ENCODE measurements around the gene CPNE4.

Gene CPNE4

DNA sequence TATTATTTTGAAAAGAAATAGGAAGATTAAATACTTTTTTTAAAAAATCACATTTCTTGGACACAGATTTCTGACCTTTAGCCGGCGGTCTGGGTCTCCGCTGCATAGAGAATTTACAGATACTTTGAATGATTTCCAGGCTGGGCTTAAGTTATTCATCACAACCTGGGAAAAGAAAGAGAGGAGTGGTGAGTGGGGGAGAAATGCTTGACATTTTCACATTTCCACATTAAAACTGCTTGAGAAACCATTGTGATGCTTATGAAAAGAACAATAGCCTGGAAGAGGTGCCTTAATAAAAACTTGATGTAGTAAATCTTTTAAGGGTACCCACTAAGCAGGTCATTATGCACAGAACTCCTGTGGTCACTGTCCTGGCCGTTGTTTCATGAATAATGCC is 365.2 kb downstream of the CPNE4 start:
- no peak for DNase-seq

DNA sequence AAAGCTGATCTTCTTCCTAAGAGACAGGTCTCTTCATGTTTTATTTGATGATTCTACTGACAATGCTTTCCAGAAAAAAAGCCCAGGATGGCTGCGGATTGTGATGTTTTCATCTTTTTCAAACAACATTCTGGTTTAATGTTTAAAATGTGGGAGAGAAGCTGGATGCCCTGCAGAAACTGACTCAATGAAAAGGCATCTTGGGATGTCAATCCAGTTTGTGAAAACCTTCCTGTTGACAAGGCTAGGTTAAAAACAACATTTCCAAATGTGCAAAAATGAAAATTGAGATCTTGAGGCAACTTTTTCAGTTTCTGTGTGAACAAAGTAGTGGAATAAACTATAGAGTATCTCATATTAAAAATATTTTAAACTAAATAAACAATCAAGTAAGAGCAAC is 376.0 kb downstream of the CPNE4 start:
- no peak for DNase-seq

DNA sequence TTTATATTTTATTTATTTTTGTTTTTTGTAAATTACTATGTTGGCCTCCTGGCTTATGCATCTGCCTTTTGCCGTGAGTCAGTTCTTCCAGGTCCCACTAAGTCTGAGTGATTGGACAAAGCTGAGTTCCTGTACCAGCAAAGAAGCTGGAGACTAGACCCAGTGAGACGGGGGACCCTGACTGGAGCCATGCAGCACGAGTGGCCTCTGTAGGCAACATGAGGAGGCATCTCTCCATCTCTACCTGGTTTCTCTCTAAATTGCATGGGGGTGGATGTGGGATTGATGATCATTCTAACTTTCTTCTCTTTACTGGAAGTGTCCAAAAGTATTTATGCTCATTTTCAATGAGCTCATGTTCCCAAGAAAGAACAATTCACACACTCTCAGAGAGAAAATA is 376.7 kb downstream of the CPNE4 start:
- no peak for DNase-seq

DNA sequence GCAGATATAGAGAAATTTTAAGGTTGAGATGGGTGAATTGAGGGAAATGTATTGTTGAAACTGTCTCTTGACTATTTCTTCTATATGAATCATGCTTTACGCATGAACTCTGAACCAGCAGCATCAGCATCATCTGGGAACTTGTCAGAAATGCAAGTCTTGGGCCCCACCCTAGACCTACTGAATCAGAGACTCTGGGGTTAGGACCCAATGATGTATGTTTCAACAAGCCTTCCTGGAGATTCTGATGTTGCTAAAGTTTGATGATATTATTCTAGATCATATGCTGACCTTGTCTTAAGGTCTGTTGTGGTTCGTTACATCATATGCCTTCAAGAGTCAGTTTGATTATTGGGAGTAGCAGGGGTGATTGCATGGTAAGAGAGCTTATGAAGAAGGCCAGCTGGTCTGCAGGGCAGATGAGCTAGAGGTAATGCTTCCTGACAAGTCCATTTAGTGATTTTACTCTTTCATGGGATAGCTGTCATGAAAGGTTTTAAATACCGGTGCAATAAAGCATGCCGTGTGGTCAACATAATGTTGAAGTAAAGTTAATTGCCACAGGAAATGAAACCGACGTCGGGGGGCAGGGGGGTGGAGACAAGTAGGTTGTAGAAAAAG is 379.6 kb downstream of the CPNE4 start:
- no peak for DNase-seq

DNA sequence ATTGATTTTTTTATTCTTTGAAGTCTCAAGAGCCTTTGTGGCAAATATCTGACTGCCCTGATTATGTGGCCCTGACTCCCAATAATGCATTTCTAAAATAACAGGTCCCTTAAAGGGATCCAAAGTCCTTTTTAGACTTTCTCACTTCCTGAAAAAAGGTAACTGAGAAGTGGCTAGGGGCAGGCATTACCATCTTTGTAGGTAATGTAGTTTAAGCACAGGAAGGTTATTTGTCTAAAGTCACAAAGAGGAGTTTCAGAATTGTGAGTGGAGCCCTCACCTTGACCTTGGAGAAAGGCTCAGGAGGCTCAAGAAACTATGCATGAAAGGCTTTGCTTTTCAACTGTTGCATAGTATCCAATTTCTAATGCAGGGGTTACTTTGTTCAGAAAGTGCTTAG is 389.2 kb downstream of the CPNE4 start:
- no peak for DNase-seq

DNA sequence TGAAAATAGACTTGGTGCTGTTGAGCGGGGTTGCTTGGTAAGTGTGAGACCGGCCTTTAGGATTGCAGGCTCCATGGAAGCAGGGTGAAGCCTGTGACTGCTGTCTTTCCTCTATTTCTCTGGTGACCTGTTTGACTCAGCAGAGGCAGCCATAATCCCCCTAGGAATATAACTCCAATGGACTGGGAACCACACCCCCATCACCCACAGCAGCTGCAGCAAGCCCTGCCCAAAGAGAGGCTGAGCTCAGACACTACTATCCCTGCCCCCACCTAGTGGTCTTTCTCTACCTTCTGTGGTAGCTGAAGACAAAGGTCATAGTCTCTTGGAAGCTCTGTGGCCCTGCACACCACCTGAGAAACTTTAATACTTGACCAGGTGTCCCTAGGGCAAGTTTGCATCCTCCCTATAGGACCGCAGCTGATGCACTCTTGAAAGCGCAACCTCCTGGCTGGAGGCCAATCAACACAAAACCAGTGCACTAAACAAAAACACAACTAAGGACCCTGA is 398.5 kb downstream of the CPNE4 start:
- DNase-seq: no peak

DNA sequence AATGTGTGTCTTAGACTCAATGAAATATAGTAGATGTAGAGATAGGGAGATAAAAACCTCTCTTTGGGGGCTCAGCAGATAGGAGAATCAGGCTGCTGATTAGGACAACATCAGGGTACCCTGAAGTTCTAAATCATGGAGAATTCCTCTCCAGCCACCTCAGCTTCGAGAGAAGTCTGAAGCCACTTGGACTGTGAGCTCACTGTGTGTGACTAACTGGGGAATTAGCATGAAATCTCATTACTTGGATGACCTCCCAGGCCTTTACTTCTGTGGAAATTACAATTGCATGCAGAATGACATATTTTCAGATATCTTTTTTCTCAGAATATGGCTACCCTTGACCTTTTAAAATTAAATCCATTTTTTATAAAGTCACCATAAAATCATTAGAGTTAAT is 404.0 kb downstream of the CPNE4 start:
- DNase-seq: no peak

DNA sequence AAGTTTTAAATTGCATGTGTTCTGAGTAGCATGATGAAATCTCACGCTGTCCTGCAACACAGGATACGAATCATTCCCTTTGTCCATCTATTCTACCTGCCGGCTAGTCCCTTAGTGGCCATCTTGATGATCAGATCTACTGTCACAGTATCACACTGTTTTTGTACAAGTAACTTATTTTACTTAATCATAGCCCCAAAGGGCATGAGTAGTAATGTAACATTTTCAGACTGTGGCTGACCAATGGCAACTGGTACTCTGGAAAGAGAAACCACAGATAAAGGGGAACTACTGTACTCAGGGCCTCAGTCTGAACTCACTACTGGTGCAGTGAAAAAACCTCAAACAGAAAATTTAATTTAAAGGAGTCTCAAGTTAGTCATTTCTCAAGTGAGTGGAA is 404.7 kb downstream of the CPNE4 start:
- DNase-seq: peak; percentile 64

DNA sequence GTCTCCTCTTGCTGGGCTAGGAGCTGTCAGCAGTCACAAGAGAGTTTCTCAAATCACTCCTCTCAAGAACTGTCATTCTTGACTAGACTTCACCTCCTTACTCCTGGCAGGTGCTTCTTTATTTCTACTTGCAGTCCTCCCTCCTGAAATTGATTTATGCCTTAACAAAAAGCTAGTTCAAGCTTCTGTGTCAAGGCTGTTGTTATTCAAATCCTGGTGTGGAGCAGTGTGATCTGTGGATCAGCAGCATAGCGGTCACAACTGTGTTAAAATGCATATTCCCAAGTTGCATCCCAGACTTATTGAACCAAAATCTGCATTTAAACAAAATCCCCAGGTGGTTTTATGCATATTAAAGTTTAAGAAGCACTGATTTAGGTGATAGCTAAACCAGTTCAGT is 411.4 kb downstream of the CPNE4 start:
- DNase-seq: no peak

DNA sequence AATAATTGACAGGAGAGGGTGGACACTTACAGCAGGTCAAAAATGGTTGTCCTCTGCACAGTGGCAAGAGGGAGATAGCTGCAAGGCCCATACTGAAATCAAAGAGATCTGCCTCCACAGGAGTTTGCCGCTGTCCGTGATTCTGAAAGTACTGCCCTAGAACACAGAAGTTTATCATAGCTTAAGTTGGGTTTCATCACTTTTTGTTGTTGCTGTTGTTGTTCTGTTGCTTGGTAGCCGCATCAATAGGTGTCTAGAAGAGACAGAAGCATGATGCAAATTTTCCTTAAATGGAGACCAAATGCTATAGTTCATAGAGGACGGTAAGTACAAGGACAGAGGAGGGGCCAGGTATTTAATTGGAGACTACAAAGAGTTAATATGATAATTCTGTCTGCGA is 412.1 kb downstream of the CPNE4 start:
- no peak for DNase-seq

DNA sequence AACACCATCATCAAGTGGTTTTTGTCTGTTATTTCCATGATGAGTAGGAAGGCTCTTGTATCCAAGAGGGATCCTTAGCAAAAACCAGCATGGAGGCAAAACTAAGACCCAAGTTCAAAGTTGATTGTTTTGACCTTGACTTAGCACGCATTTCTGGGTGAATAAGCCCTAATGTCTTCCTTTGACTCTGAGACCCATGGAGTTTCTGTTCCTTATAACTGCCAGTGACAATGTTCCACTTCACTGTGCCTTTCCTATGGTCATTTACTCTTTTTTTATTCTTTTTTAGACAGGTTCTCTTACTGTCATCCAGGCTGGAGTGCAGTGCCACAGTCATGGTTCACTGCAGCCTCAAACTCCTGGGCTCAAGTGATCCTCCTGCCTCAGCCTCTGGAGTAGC is 413.8 kb downstream of the CPNE4 start:
- no peak for DNase-seq

DNA sequence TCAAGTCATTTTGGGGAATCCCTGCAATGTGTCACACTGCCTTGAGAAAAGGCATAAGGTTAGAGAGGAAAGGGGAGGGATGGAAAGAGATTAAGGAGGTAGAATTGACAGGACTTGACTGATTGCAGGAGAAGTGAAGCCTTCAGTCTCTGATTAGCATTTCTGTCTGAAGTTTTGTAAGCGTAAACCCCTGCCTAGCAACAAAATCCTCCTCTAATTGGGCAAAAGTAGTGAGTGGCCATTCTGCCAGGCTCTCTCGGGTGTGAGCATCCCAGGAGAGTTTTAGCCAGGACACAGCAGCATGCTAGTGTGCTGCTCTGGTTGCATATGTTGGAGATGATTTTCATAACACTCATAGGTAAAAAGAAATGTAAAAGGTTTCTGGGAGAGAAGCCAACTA is 415.0 kb downstream of the CPNE4 start:
- no peak for DNase-seq

DNA sequence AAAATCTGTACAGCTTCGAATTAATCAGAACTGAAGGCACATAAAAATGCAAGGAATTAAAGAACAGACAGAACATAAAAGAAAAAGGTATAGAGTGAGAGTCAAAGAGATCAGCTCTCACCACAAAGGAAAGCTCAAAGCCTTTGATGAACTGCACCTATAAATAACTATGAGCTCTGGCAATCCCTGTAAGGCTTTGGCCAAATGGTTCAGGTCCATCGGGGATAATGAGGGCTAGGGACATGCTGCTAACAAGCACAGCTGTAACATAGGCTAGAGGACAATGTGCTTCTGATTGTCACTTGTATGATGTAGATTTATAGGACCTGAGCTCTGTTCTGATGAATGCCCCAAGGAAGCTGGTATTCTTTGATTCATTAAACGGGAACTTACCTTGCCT is 418.1 kb downstream of the CPNE4 start:
- DNase-seq: no peak

DNA sequence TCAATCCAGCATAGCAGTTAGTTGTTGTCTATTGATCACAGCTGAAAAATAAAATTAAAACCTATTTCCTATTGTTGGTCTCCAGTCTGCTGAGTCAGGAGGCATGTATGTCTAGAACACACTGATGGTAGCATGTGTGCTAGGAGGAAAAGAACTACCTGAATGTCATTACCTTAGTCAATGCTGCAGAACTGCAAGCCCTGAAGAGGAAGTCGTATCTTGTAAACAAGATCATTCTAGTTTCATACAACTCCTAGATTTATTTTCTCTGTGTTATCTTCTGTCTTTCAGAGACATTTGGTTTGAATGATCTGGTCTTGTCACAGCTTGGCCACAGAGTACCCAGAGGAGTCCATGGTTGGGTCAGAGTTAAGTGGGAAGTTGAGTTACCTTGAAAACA is 422.1 kb downstream of the CPNE4 start:
- no peak for DNase-seq

DNA sequence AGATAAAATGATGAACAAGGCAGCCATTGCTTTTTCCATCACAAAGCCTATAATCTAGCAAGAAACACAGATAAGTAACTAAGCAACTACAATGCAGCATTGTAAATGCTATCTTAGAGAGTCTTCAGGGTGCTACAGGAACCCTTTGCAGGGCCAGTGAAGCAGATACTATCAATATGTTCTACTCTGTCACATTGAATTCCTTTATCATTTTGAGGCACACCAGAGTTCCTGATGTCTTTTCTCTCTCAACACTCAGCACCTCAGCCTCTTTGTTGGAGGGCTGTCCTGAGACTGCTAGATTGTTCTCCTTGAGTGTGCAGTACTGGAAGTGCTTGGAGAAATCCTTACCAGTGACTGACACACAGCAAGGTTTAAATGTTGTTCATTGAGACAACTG is 424.6 kb downstream of the CPNE4 start:
- DNase-seq: no peak

DNA sequence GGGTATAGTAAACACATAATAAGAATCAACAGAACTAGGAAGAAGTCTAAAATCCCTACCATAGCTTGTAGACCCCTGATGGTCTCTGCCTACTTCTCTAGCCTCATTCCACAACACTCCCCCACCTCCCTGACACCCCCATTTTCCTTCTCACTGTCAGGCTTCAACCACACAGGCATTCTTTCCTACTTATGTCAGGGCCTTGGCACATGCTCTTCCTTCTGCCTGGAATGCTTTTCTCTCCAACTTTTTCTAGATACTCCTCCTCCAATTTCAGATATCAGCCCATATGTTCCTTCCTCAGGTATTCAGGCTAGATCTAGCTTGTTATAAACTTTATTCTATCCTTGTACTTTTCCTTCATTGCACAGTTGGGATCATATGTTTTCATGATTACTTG is 426.1 kb downstream of the CPNE4 start:
- DNase-seq: no peak

DNA sequence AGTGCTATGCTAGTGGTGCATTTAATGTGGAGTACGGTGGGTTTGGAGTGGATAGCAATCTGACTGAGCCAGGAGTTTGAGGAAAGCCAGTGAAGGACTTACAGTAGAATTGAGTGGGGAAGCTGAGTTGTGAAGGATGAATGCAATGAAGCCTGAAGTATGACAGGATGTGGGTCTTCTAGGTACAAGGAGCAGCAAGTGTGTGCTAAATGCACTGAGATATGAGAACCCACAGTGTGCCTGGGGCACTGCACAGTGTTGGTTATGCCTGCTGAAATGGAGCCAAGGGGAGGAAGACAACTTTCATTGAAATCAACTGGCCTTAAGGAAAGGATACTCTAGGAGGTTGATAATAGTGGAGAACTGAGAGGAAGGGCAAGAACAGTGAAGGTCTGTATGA is 426.5 kb downstream of the CPNE4 start:
- DNase-seq: no peak

DNA sequence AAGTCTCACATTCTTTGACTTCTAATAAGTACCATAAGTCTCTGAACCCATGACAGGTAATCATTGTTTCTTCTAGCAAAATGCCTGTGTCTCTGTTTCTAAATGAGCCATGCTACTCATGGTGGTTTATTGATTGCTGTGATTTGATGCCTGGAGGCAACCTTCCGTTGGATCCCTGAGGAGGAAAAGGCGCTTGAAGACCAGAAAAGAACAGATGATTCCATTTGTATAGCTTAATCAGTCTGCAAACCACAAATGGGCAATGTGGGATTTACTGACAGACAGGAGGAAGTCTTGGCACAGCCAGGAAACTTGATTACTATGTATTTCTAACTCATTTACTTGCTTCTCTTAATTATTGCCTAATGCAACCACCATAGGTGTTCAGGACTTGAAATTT is 428.9 kb downstream of the CPNE4 start:
- no peak for DNase-seq

DNA sequence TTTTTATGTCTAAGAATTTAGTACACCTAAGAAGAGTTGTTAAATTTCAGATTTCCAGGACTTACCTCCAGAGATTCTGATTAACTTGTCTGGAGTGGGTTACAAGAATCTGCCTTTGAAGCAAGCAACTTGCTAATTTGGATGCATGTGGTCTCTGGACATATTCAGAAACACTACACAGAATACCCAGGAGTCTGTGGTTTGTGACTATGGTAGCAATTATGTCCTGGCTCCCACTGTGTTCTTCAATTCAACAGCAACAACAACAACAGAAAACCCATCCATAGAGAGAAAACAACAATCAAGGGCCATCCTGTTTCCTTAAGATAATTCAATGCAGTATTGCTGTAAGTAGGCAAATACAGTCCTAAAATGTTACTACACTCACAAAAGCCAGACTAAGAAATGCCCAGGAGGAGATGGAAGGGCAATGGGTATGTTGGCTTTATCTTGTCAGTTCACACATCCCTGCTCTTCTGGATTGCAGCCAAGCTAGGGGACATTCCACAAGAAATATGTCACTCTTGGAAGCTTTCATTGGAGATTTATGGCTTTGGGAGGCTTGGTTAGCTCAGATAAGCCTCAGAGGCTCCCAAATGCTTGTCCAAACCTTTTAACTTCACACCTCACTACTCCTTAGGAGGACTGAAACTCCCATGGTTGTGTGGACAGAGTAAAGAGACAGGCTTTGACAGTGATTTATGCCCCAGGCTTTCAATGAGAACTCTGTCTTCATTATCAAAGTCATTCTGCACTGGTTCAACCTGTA is 432.6 kb downstream of the CPNE4 start:
- no peak for DNase-seq

DNA sequence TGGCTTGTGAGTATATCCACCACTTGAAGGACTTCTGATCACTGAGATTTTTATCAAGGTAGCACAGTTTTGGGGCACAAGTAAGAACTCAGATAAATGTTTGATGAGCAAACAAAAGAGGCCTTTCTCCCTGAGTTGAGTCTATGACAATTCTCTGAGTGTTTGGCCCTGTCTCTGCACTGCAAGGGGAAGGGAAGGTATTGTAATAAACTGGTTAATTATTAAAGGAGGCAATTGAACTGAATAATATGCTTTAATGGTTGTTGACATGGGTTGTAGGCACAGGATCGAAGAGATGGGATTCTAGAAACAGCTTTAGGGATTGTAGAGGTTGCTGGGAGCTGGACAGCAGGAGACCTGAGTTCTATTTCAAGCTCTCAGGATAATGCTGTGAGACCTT is 437.0 kb downstream of the CPNE4 start:
- DNase-seq: no peak

DNA sequence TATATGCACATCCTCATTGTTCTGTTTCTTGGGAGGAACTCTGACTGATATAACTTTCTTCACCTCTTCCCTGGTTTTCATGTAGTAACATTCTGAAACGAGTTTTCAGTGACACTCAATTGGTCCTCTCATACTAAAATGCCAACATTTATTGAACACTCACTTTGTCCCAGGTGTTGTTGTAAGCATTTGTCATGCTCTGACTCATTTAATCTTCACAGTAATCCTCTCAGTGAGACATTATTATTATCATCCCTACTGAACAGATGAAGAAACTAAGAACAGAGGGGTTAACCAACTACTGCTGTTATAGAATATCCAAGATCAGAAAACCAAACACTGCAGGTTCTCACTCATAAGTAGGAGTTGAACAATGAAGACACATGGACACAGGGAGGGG is 437.9 kb downstream of the CPNE4 start:
- DNase-seq: no peak

DNA sequence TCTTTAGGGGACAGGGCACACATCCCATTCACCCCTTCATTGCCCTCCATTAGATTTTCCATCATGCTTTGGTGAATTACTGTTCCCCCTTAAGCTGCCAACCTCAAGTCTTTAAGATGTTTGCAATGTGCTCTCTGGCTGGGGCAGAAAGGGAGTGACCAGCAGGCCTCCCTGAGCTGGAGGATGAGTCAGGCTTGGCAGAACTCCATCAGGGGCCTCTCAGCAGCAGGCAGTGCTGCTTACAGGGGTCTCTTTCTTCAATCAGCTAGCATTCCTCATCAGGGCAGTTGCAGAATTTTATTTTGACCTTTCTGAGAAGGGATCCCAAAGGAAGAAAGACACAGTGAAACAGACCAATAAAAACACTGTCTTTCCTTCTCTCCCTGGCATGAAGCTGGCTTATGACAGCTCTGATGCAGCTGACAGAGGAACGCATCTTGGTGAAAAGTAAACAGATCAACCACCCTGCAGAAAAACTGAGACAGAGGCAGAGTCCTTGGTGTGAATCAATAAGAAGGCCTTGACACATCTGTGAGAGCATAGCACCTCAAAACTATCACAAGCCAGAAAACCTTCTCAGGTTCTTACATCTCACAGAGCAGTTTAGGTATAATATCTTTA is 443.3 kb downstream of the CPNE4 start:
- no peak for DNase-seq

DNA sequence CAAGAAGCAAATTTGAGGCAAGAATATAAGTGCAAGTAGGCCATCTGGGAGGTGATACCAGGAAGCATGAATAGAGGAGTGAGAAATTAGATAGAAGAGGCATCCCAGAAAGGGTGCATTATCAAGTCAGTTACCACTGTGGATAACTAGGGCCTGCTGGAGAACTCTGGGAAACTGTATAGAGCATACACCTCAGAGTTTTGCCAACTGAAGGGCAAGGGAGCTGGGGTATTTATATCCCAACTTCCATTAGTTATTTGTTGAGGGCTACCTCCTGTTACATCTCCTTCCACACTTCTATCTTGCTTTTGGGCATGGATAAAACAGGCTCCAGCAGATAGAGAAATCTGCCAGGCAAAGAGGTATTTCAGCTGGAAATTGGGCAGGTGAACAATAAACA is 448.5 kb downstream of the CPNE4 start:
- DNase-seq: no peak

DNA sequence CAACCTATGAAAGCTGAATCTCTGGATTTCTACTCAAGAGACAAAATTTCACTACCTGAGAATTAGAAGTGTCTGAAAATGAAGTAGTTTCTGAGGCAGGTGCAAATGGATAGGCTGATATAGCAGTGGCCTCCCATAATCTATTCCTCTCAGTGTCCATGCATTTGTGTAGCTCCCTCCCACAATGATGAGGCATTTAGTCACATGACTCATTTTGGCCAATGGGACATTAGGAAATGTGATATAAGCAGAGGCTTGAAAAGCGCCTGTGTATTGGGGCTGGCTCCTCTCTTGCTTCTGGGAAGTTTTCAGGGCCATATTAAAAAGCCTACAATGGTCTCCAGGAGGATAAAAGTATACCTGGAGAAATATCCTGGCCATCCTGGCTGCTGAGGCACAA is 452.4 kb downstream of the CPNE4 start:
- no peak for DNase-seq

Measured in hematopoietic multipotent progenitor cell treated with erythropoietin and hydrocortisone succinate and interleukin-3 and kit ligand, for 6 days (in vitro differentiated cells).